GM13977 (cell line): ENCODE results near the gene SNAP47.

Experiments
- DNase-seq: peaks from one replicate; pipeline ENCODE4 v3.0.0; 2012; ENCODE audit warnings: low spot score
- CTCF ChIP-seq: IDR thresholded peaks from 2 replicates; pipeline ENCODE4 v1.5.1; 2012; ENCODE audit warnings: mild to moderate bottlenecking, control low read depth; ENCODE audit not compliant: insufficient read depth; ENCODE audit errors: extremely low read depth, missing control alignments
- in situ Hi-C: fragments of 300-500 bp; cut with MboI; formaldehyde crosslinking; loops from one replicate; pipeline ENCODE4 v1.12.0; 2022; ENCODE audit warnings: low sequenced_read_pairs, low pct_unique_long_range_greater_than_20kb, mixed read lengths, inconsistent platforms; ENCODE audit not compliant: unreplicated experiment

SNAP47 gene

GRCh38 chr1:227764019-227764391, 28.8 kb downstream of the SNAP47 start:
- TF ChIP-seq CTCF = no peak
- no peak for DNase-seq
- in situ Hi-C loops = no loop called here

- TF ChIP-seq CTCF = no peak
- in situ Hi-C loops = no loop called here
- no peak for DNase-seq
Measured at GRCh38 chr1:227765261-227766014, 30.2 kb downstream of the SNAP47 start.

GRCh38 chr1:227766015-227766634, 30.9 kb downstream of the SNAP47 start:
- DNase-seq = no peak
- TF ChIP-seq CTCF = no peak
- in situ Hi-C loops = no loop called here

GRCh38 chr1:227766653-227767277, 31.5 kb downstream of the SNAP47 start:
- no peak for DNase-seq
- no peak for TF ChIP-seq CTCF
- in situ Hi-C loops = no loop called here

- TF ChIP-seq CTCF = no peak
- in situ Hi-C loops = no loop called here
Measured at GRCh38 chr1:227767401-227768124, 32.3 kb downstream of the SNAP47 start.

GRCh38 chr1:227768125-227768439, 32.8 kb downstream of the SNAP47 start:
- no peak for TF ChIP-seq CTCF
- no peak for DNase-seq
- in situ Hi-C loops = no loop called here

More at GRCh38 chr1:227767401-227768124, 32.3 kb downstream of the SNAP47 start:
- DNase-seq = no peak
